GM18909 (cell line): Measurements from ENCODE around the gene HES3.

Experiments
- ATAC-seq: cut with Tn5 transposase; IDR thresholded peaks from one replicate; pipeline ENCODE4 v1.9.1; 2021; ENCODE audit warnings: mild to moderate bottlenecking; ENCODE audit not compliant: unreplicated experiment, poor library complexity

Gene HES3

GRCh38 chr1:6259491-6260362, 15.7 kb downstream of the HES3 start:
- ATAC-seq: peak; percentile 45

DNA sequence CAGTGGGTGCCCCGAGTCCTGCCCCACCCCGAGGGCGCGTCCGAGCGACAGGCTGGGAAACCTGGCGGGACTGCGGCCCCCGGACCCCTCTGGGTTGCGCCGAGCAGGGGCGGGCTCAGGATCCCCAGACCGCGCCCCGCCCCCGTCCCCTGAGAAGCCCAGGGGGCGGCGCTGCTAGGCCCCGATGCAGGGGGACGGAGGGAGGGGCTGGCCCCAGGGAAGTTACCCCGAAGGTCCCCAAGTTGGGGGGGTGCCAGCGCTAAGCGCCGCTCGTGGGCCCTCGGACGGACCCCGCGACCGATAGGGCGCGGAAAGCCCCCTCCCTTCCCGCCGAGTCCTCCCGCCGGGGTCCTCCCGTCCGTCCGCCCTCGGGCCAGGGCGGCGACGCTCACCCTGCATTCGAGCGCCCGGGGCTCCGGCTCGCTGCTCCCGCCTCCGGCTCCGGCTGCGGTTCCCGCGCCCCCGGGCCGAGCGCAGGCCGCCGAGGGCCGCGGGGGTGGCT, 16.5 kb downstream of the HES3 start:
- ATAC-seq: no peak

GRCh38 chr1:6260961-6261614, 17.1 kb downstream of the HES3 start, which contains the start of gene GPR153:
TSS of gene GPR153 (minus strand) at chr1:6261098. CDS start at chr1:6254905, 6,193 bp downstream.
- no peak for ATAC-seq

- no peak for ATAC-seq
Observed at GRCh38 chr1:6261615-6261995, 17.6 kb downstream of the HES3 start.

DNA sequence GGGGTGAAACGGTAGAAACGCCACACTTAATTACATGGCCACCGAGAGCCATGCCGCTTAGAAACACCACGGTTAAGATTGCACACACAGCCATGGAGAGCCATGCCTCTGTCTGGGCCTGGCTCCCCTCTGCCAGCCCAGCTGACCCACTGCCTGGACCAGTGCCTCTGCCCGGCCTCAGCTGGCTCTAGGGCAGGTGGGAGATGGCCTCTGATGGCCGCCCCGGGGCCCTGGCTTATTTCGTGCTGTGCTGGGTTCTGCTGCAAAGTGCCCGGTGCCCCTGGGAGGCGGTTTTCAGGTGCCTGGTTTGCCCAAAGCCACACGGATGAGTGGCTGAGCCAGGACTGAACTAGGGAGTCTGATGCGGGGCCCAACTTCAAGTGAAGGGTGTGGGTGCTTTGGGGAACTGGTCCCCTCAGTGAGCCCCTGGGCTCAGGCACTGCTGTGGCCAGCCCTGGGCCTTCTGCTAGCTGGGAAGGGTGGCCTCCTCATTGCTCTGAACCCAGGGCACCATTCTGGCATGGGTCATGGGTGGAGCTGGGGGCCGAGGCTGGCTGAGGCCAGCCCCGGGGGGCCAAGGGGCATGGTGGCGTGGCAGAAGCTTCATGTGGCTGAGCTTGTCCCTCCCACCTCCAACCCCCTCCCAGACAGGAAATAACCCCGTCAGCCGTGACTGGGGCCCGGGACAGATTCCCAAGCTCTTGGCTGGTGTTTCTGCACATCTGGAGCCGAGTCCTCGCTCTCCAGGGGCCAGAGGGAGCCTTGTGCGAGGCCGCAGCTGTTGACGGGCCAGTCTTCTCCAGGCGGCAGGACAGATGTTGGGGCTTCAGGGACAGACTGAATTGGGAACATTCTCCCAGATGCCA, 18.8 kb downstream of the HES3 start:
- no peak for ATAC-seq

- no peak for ATAC-seq
Observed at GRCh38 chr1:6263716-6264115, 19.7 kb downstream of the HES3 start.

DNA sequence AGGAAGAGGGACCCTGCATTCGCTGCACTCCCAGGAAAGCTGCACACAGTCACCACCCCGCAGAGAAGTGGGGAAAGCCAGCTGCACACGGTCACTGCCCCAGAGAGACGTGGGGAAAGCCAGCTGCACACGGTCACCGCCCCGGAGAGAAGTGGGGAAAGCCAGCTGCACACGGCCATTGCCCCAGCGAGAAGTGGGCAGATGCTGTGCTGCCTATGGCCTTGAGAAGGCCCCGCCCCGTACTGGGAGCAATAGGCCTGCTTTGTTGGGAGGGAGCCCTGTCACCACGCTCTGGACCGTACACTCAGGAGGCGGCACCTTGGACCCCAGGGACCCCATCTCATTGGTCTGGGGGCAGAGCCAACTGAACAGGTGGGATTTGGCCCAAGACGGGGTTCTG, 21.2 kb downstream of the HES3 start:
- ATAC-seq: no peak

DNA sequence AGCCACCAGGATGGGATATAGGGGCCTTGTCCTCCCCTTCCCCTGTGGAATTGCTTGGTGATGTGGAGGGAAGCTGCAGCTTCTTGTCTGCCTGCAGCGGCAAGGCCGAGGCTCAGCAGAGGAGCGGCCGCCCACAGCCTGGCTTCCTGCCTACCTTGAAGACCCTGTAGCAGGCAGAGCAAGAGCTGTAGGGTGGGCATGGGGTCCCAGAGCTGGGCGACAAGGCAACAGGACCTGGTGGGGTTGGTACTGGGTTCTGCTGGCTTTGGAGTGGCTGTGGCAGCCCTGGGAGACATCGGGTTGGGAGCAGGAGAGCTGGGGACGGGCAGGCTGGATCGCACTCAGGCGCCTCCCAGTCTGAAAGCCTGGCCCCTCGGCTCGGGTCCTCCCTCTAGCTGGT, 22.7 kb downstream of the HES3 start:
- no peak for ATAC-seq

GRCh38 chr1:6267686-6268322, 23.8 kb downstream of the HES3 start:
- ATAC-seq: no peak

DNA sequence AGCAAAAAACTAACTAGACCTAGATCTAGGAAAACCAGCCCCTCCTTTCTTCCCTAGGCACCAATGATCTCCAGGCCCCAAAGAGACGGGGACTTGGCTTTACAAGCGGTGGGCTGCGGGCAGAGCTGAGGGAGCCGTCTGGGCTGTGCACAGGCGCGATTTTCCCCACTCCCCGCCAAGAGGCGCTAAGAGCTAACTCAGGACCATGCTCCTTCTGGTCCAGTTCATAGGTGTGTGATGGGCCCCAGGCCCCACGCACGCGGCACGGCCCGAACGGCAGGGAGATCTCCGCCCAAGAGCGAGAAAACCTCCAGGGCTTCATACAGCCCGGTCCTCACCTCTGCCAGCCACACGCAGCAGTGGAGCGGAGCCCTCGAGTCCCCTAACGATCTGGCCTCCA, 24.4 kb downstream of the HES3 start:
- no peak for ATAC-seq

DNA sequence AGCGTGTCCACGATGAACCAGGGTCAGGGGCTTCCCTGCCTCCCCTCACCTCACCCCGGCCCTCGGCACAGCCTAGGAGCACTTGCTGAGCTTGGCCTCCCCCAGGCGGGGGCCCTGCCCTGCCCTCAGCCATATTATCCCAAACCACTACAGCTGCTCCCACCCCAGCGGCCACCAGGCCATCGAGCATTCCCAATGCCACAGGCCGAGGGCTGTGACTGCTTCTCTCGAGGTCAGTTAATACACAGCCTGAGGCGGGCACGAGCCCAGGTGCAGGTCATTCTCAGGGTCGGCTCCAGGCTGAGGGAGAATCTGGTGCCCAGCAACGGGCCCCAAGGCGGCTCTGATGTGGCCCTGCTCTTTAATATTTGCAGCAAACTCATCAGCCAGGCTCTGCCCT, 25.3 kb downstream of the HES3 start:
- ATAC-seq: no peak

- ATAC-seq: no peak
Observed at GRCh38 chr1:6269720-6270400, 25.9 kb downstream of the HES3 start.

DNA sequence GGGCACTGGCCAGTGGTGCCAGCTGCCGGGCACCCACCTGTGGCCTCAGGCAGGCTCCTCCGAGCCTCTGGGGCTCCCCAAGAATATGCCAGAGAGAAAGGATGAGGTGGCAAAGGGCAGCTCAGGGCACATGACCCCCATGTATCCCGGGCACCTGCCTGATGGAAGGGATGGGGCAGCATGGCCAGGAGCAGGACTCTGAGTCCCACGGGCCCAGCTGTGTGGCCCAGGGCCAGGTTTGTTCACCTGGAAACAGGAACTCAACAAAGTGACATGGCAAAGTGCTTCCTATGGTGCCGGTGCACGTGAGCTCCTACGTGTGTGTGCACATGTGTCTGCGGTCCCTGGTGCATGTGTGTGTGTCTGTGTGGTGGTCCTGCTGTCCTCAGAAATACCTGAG, 26.4 kb downstream of the HES3 start:
- no peak for ATAC-seq

GRCh38 chr1:6271006-6271405, 27.0 kb downstream of the HES3 start:
- no peak for ATAC-seq

DNA sequence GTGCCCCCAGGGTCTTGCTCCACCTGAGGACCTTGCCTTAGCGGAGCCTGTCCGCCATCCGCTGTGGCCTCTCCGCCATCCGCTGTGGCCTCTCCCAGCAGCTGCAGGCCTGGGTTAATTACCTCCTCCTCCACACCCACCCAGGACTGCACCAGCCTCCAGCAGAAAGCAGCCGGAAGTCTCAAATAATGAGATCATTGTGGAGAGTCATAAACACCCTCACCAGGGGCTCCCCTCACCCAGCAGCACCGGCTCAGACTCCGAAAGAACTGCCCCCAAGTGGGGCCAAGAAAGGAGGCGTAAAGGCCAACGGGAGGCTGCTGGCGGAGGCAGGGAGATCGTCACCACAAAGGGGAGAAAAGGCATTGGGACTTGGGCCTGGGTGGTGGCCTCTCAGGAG, 27.6 kb downstream of the HES3 start:
- no peak for ATAC-seq

DNA sequence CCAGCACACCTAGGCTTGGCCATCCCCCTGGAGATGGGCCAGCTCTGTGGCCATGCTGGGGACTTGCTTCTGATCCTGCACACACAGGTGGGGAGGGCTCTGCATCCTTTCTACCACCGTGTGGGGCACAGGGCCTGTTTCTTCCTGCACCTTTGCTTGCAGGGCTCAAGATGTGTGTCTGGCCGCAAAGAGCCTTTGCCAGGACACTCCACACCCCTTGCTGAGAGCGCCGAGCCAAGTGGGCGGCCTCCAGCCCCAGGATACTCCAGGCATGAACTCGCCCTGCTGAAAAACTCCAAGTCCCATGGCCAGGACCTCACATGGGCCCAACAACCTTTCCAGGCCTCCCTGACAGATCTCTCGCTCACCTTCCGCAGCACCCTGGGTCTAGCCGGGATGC, 28.5 kb downstream of the HES3 start:
- ATAC-seq: no peak

DNA sequence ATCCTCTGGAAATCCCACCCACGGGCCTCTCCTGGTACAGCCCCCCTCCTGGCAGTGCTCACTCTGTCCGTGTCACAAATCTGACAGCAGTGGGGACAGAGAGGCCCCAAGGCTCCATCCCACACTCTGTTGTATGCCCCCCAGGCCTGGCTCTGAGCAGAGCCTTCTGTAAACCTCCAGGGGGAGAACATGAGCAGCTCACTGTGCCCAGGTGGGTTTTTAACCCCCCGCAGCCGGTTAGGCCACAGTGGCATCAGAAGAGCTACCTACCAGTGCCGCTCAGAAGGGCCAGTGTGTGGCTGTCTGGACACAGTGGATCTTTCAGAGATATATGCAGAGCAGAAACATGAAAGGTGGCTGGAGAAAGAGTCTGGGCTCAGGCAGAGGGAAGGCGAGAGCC, 28.9 kb downstream of the HES3 start:
- no peak for ATAC-seq

- no peak for ATAC-seq
Observed at GRCh38 chr1:6273380-6273891, 29.5 kb downstream of the HES3 start.

- no peak for ATAC-seq
Observed at GRCh38 chr1:6274102-6274501, 30.1 kb downstream of the HES3 start.
